Activated CD4-positive, alpha-beta T cell treated with anti-CD3 and anti-CD28 coated beads, Interleukin-2, amount 10 ng/mL, durations not matched to agents 7 days and 5 days (primary cell): ENCODE measurements around the gene GH2. TPM values are rescaled to one million over a fixed set of nuclear protein-coding genes. Genes with fewer than 3 reads are reported as not detected.

Experiments used
- CTCF ChIA-PET: fragments of 350-600 bp; sonication (Branson Sonifier 250); formaldehyde crosslinking; loops from one replicate; lab custom pipeline; 2021; ENCODE audit warnings: antibody characterized with exemption; lab: Charles Lee
- POLR2A ChIA-PET: fragments of 350-600 bp; sonication (Branson Sonifier 250); formaldehyde crosslinking; loops from one replicate; lab custom pipeline; 2021; ENCODE audit warnings: antibody characterized with exemption; lab: Charles Lee
- DNase-seq: peaks from one replicate; pipeline ENCODE4 v3.0.0-alpha.2; 2020
- H3K27ac Mint-ChIP-seq: one replicate; pipeline ENCODE4 v1.8.0; 2021; ENCODE audit warnings: mild to moderate bottlenecking, moderate library complexity, mixed read lengths
- H3K27me3 Mint-ChIP-seq: one replicate; pipeline ENCODE4 v1.8.0; 2021; ENCODE audit warnings: mixed read lengths
- H3K36me3 Mint-ChIP-seq: one replicate; pipeline ENCODE4 v1.8.0; 2021; ENCODE audit warnings: low read depth, mixed read lengths
- H3K4me1 Mint-ChIP-seq: one replicate; pipeline ENCODE4 v1.8.0; 2021; ENCODE audit warnings: mixed read lengths
- H3K4me3 Mint-ChIP-seq: one replicate; pipeline ENCODE4 v1.8.0; 2021; ENCODE audit warnings: mild to moderate bottlenecking, moderate library complexity, mixed read lengths
- H3K9me3 Mint-ChIP-seq: one replicate; pipeline ENCODE4 v1.8.0; 2021; ENCODE audit warnings: mixed read lengths
- total RNA-seq, 2 experiments: library from RNA; stranded (reverse); gene quantifications; one replicate each; pipeline ENCODE4 v1.2.3, GENCODE V29; 2021

GH2 gene
- total RNA-seq, 2 experiments from 2014 or later = not detected

DNA sequence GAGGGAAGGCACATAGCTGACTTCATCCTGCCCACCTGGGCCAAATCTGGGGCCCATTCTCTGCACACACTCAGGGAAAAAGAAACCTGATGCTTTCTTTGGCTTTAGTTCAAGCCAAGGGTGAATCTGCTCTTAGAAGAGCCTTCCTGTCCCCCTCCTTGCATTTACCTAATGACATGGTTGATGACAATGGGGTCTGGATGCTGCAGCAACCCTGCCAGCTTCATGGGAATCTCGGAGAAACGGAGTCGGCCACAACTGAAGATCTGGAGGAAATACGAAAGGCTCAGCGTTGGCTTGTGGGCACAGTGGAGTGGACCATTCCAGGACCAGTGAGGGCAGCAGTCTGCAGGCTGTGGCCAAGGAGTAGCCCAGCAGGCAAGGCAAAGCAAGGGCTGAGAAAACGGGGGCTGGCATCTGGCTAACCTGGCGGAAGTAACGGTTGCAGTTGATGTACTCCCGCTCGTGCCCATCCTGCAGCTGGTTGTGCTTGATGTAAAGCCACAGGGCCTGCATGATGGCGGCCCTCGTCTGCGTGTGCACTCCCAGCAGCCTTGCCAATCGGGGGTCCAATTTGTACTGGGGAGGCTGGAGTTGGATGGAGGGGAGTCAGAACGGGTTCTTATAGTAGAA lies 47.9 kb downstream of the GH2 start:
- no peak for DNase-seq
- Mint-ChIP-seq H3K4me1 (peaks cover 58% of the 10 kb centered on the region), H3K27ac (no peak overlapping the region), H3K4me3 (no peak overlapping the region), H3K9me3 (no peaks in the 10 kb centered on the region), H3K27me3 (no peaks in the 10 kb centered on the region), H3K36me3 (peaks cover 66% of the 10 kb centered on the region)
- ChIA-PET CTCF (interaction anchor here (0.5 to 8.7 kb wide), 10 partner anchors 10 to 408 kb away, joined by 3 to 47 read pairs (median 4); partner anchors contain the start of genes CCDC47, DDX42 and SMARCD2), POLR2A (no interaction called here)

GRCh38 chr17:63833026-63833740 lies 48.6 kb downstream of the GH2 start:
- DNase-seq = no peak
- Mint-ChIP-seq H3K36me3 (peaks cover 69% of the 10 kb centered on the region), H3K27ac (peak overlapping the region; percentile 50), H3K27me3 (no peaks in the 10 kb centered on the region), H3K4me3 (no peak overlapping the region), H3K4me1 (peaks cover 61% of the 10 kb centered on the region), H3K9me3 (no peaks in the 10 kb centered on the region)
- ChIA-PET POLR2A (no interaction called here), CTCF (interaction anchor here (0.5 to 8.7 kb wide), 6 partner anchors 8 to 191 kb away, joined by 3 to 47 read pairs (median 6); partner anchors contain the start of gene SMARCD2)

DNA sequence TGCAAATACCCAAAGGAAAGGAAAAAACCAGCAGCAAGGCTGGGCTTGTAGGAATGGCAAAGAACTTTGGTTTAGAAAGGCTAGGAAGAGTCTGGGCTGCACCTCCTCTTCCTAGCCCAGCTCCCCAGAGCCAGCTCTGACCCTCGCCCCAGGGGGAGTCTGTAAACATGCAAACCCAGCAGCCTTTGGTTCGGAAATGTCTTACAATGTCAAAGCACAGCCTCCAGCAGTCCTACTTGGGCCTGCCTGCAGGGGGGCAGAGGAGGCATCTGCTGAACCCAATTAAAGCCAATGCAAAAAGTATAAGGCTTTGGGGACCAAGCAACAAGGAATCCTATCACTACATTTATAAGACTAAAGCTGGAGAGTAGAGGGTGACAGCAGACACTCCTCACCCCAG lies 49.3 kb downstream of the GH2 start:
- DNase-seq = no peak
- Mint-ChIP-seq H3K27ac (peak overlapping the region; percentile 77), H3K27me3 (no peaks in the 10 kb centered on the region), H3K4me3 (no peak overlapping the region), H3K36me3 (peaks cover 70% of the 10 kb centered on the region), H3K9me3 (no peaks in the 10 kb centered on the region), H3K4me1 (peaks cover 60% of the 10 kb centered on the region)
- CTCF ChIA-PET = interaction anchor here (0.5 to 2.0 kb wide), 3 partner anchors 9 to 22 kb away, joined by 3 to 9 read pairs (median 3); no protein-coding TSS in a partner anchor
- POLR2A ChIA-PET = no interaction called here

GRCh38 chr17:63832014-63832413 lies 49.7 kb downstream of the GH2 start:
- POLR2A ChIA-PET = no interaction called here
- H3K27me3 Mint-ChIP-seq = no peaks in the 10 kb centered on the region
- peaks cover 58% of the 10 kb centered on the region for H3K4me1 Mint-ChIP-seq
- peak overlapping the region; percentile 77 for H3K27ac Mint-ChIP-seq
- no peak overlapping the region for H3K4me3 Mint-ChIP-seq
- peaks cover 69% of the 10 kb centered on the region for H3K36me3 Mint-ChIP-seq
- DNase-seq = no peak
- no peaks in the 10 kb centered on the region for H3K9me3 Mint-ChIP-seq
- CTCF ChIA-PET = interaction anchor here (1.6 to 2.3 kb wide), 3 partner anchors 9 to 17 kb away, joined by 3 to 9 read pairs (median 8); no protein-coding TSS in a partner anchor

DNA sequence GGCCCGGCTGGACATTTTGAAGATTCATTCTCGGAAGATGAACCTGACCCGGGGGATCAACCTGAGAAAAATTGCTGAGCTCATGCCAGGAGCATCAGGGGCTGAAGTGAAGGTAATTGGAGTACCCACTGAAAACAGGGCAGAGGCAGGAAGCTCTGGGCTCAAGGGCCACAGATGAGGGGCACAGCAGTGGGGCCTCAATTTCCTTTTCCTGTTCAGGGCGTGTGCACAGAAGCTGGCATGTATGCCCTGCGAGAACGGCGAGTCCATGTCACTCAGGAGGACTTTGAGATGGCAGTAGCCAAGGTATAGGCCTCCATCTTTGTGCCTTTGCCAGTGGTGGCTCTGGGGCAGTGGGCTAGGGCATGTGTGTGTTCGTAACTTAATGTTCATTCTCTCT lies 50.2 kb downstream of the GH2 start:
- ChIA-PET CTCF (interaction anchor here (1.6 to 2.3 kb wide), 3 partner anchors 10 to 17 kb away, joined by 3 to 9 read pairs (median 8); no protein-coding TSS in a partner anchor), POLR2A (no interaction called here)
- peaks cover 58% of the 10 kb centered on the region for H3K4me1 Mint-ChIP-seq
- no peak for DNase-seq
- peak overlapping the region; percentile 77 for H3K27ac Mint-ChIP-seq
- H3K36me3 Mint-ChIP-seq = peaks cover 67% of the 10 kb centered on the region
- no peak overlapping the region for H3K4me3 Mint-ChIP-seq
- no peaks in the 10 kb centered on the region for H3K27me3 Mint-ChIP-seq
- no peaks in the 10 kb centered on the region for H3K9me3 Mint-ChIP-seq

GRCh38 chr17:63830904-63831491 lies 50.7 kb downstream of the GH2 start:
- POLR2A ChIA-PET = no interaction called here
- no peak for DNase-seq
- peak overlapping the region; percentile 77 for H3K27ac Mint-ChIP-seq
- no peaks in the 10 kb centered on the region for H3K9me3 Mint-ChIP-seq
- H3K27me3 Mint-ChIP-seq = no peaks in the 10 kb centered on the region
- H3K4me3 Mint-ChIP-seq = no peak overlapping the region
- peaks cover 69% of the 10 kb centered on the region for H3K36me3 Mint-ChIP-seq
- peaks cover 63% of the 10 kb centered on the region for H3K4me1 Mint-ChIP-seq
- CTCF ChIA-PET = interaction anchor here (2.0 to 2.3 kb wide), 2 partner anchors 10 to 18 kb away, joined by 8 to 9 read pairs; no protein-coding TSS in a partner anchor

DNA sequence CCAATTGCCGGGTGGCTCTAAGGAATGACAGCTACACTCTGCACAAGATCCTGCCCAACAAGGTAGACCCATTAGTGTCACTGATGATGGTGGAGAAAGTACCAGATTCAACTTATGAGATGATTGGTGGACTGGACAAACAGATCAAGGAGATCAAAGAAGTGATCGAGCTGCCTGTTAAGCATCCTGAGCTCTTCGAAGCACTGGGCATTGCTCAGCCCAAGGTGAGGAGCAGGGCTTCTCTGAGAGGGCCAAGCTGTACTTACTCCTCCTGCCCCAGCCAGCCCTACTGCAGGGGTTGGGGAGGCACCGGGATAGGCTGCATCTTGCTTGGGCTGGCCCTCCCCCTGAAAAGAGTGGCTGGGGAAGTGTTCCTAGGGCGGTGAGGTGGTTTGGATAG lies 51.5 kb downstream of the GH2 start:
- no peaks in the 10 kb centered on the region for H3K9me3 Mint-ChIP-seq
- H3K27ac Mint-ChIP-seq = no peak overlapping the region
- H3K4me3 Mint-ChIP-seq = no peak overlapping the region
- DNase-seq = no peak
- peaks cover 69% of the 10 kb centered on the region for H3K36me3 Mint-ChIP-seq
- POLR2A ChIA-PET = no interaction called here
- H3K27me3 Mint-ChIP-seq = no peaks in the 10 kb centered on the region
- CTCF ChIA-PET = interaction anchor here (0.6 to 2.3 kb wide), 3 partner anchors 12 to 274 kb away, joined by 3 to 8 read pairs (median 3); partner anchors contain the start of gene SMARCD2
- peaks cover 68% of the 10 kb centered on the region for H3K4me1 Mint-ChIP-seq

Other genes with a start within 250 kb of the GH2 start
- 100 to 1,000 TPM; 409 to 433 TPM for gene LIMD2, start 181.8 kb downstream of the GH2 start, total RNA-seq
- 10 to 100 TPM; 46.8 to 49.0 TPM for gene STRADA, start 140.1 kb downstream of the GH2 start, total RNA-seq
- gene CCDC47, start 108.3 kb downstream of the GH2 start, total RNA-seq = 10 to 100 TPM; 59.2 to 65.4 TPM
- 100 to 1,000 TPM; 122 to 153 TPM for gene DDX42, start 107.8 kb downstream of the GH2 start, total RNA-seq
- gene PSMC5, start 54.5 kb downstream of the GH2 start, total RNA-seq = 100 to 1,000 TPM; 119 to 155 TPM
- gene FTSJ3, start 54.3 kb downstream of the GH2 start, total RNA-seq = 10 to 100 TPM; 49.2 to 55.0 TPM
- 100 to 1,000 TPM; 133 to 138 TPM for gene SMARCD2, start 39.3 kb downstream of the GH2 start, total RNA-seq
- gene CSH2, start 8.3 kb downstream of the GH2 start, total RNA-seq = not detected
- not detected for gene CSH1, start 14.6 kb upstream of the GH2 start, total RNA-seq
- gene CSHL1, start 29.3 kb upstream of the GH2 start, total RNA-seq = not detected
- not detected for gene GH1, start 36.9 kb upstream of the GH2 start, total RNA-seq
- 10 to 100 TPM; 34.6 to 39.9 TPM for gene CD79B, start 50.4 kb upstream of the GH2 start, total RNA-seq
- gene SCN4A, start 91.0 kb upstream of the GH2 start, total RNA-seq = under 1 TPM; 0.04 to 0.17 TPM
- 1 to 10 TPM; 3.8 TPM for gene PRR29, start 116.4 kb upstream of the GH2 start, total RNA-seq
- 100 to 1,000 TPM; 113 to 116 TPM for gene ICAM2, start 138.7 kb upstream of the GH2 start, total RNA-seq
- gene ERN1, start 248.2 kb upstream of the GH2 start, total RNA-seq = 10 to 100 TPM; 50.1 to 57.5 TPM